NAMALWA (cell line): ENCODE data around the gene BASP1.
"Not testable (repeated sequence)": the region's sequence is repeated elsewhere in the genome, so short reads cannot be mapped to it uniquely, and the experiment has no call there.

ENCODE experiments used
- DNase-seq: peaks from one replicate; pipeline ENCODE4 v3.0.0-alpha.2; 2015; ENCODE audit warnings: low spot score

BASP1 gene

DNA sequence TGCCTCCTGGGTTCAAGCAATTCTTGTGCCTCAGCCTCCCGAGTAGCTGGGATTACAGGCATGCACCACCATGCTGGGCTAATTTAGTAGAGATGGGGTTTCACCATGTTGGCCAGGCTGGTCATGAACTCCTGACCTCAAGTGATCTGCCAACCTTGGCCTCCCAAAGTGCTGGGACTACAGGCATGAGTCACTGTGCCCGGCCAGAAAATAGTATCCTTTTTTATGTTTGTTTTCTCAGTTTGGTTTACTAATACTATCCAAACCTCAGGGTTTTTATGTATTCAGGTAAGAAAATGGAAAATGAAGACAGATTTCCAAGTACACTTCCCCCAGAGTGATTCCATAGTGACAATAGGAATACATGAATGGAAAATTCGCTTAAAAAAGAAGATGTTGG, 101.7 kb downstream of the BASP1 start:
- not testable (repeated sequence) for DNase-seq

DNA sequence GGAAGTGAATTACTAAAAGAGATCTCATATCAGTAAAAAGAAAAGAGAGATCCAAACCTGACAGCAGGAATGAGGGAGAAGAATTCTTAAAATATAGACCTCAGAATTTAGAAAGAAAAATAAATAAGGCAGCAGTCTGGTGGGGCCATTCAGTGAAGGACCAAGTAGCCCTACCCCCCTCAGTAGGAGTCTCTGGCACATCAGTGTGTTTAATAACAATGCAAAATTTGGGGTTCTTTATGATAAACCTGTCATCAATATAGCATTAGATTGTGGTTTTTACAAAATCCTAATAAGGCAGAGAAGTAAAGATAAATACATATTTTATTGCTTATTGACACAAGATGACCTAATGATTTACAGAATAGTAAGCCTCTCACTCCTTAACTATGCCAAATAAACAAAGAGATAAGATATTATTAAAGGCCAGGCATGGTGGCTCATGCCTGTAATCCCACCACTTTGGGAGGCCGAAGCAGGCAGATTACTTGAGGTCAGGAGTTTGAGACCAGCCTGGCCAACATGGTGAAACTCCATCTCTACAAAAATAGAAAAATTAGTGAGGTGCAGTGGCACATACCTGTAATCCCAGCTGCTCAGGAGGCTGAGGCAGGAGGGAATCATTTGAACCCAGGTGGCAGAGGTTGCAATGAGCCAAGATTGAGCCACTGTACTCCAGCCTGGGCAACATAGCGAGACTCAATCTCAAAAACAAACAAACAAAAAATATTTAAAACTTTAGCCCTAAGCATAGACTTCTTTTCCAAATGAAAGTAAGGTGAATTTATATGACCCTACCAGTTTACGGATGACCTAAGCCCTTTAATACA, 108.6 kb downstream of the BASP1 start:
- DNase-seq = no peak
